HG03039 (cell line): ENCODE measurements around the gene KCNV2.

ENCODE experiments used
- ATAC-seq: cut with Tn5 transposase; IDR thresholded peaks from one replicate; pipeline ENCODE4 v1.9.1; 2021; ENCODE audit warnings: mild to moderate bottlenecking, moderate library complexity; ENCODE audit not compliant: unreplicated experiment

The KCNV2 gene

GRCh38 chr9:2718698-2719033 lies 1.4 kb downstream of the KCNV2 start:
- ATAC-seq = no peak

- no peak for ATAC-seq
These were observed 2.9 kb downstream of the KCNV2 start for GRCh38 chr9:2720179-2720654.

DNA sequence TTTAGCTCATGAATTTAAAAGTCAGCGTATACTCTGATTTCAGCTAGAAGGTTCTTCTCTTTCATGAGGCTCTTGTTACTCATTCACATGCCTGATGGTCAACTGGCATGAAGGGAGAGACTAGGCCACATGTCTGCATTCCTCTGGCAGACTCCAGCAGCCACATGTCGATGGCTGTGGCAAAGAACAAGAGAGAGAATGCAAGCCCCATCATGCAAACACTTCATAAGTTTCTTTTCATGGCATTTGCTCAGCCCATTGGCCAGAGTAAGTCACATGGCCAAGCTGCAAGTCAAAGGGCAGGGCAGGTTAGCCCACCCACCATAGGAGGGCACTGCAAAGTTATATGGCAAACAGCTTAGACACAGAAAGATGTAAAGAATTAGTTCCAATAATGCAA lies 5.4 kb downstream of the KCNV2 start:
- no peak for ATAC-seq

DNA sequence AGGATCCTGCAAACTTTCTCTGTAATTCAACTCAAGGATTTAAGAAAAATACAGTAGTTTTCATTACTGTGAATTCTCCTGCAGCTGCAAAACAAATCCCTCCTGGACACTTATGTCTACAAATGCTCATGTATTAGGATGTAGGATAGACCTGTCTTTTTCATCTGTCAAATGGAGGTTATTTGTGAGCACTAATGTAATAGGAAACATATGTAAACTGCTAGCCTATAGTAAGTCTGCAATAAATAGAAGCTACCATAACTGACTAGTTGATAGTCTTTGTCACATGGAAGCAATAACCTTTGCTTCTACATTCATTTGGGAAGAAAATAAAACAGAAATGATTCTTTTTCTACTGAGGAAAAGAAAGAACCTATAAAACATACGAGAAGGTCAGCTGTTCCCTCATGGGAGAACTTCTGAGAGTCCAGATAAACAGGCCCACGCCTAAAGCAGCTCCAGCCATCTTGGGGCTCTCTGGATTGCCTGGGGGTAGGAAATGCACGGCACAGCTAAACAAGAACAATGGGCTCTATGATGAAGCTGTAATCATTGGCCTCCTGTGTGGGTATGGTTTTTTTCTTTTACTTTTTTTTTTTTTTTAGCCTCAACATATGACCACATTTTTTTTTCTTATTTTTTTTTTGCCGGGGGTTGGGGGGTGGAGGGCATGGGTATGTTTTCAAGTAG lies 6.2 kb downstream of the KCNV2 start:
- no peak for ATAC-seq

- no peak for ATAC-seq
These were observed 7.8 kb downstream of the KCNV2 start for GRCh38 chr9:2725126-2725525.

- ATAC-seq = no peak
These were observed 8.8 kb downstream of the KCNV2 start for GRCh38 chr9:2725898-2726649.

DNA sequence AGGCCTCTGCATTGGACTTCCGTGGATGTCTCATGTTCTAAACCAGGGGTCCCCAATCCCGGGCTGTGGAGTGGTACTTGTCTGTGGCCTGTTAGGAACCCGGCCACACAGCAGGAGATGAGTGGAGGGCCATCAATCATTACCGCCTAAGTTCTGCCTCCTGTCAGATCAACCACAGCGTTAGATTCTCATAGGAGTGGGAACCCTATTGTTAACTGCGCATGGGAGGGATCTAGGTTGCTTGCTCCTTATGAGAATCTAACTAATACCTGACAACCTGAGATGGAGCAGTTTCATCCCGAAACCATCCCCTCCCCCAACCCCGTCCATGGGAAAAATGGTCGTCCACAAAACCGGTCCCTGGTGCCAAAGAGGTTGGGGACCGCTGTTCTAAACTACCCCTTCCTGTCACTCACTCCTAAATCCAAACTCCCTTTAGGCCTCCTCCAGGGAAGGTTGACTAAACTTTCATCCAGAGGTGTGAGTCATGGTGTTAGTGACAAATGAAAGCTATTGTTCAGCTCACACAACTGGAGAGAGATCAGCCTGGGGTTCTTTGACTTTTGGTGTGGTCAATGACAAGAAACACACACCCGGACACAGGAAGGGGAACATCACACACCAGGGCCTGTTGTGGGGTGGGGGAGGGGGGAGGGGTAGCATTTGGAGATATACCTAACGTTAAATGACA lies 9.5 kb downstream of the KCNV2 start:
- no peak for ATAC-seq

DNA sequence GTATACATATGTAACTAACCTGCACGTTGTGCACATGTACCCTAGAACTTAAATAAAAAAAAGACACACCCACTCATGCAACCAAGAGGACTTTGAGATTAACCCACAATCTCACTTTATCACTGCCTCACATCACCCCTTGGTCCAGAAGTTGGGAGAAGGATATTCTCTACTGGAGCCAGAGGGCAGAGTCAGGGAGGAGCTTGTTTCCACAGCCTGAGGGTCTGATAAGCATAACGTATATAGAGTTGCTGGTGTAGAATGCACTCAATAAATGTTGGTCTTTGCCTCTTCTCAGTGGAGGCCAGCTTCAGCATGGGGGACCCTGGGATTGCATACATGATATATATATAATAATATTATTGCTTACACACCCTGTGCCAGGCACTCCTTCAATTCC lies 10.1 kb downstream of the KCNV2 start:
- ATAC-seq = no peak

GRCh38 chr9:2727966-2728613 lies 10.8 kb downstream of the KCNV2 start:
- peak; percentile 75 for ATAC-seq

DNA sequence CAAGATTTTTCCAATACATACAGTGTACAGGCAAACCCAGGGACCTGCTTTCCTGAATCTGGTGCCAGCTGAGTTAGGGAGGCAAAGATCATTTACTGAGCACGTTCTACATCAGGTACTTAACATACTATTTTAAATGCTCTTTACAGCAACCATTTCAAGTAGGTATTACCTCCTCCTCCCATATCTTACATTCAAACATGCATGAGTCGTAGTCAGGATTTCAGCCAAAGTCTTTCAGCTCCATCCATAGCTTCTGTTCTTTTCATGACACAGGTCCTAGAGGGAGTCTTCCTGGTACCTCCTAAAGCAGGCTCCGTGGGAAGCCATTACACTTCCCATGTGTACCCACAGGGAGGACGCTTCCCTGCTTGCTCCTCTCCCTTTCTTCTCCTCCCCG lies 11.7 kb downstream of the KCNV2 start:
- no peak for ATAC-seq

- no peak for ATAC-seq
These were observed 12.4 kb downstream of the KCNV2 start for GRCh38 chr9:2729721-2730120.

DNA sequence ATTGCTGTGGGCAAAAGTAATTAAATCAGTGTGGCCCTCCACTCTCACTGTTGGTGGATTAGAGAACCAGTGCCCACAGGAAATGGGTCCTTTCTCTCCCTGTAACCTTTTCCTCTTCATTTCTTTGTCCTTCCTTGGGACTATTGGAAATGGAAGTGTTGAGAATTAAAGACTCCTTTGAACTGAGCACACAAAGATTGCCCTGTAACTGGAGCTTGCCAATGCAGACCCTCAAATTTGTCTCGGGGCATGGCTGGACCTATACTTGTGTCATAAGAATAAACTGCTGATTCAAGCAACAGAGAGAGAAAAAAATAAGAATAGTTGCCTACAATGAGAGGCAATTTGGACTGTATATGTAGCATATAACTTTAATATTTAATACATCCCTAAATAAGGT lies 13.7 kb downstream of the KCNV2 start:
- ATAC-seq = no peak

GRCh38 chr9:2732492-2732891 lies 15.2 kb downstream of the KCNV2 start:
- ATAC-seq = no peak

DNA sequence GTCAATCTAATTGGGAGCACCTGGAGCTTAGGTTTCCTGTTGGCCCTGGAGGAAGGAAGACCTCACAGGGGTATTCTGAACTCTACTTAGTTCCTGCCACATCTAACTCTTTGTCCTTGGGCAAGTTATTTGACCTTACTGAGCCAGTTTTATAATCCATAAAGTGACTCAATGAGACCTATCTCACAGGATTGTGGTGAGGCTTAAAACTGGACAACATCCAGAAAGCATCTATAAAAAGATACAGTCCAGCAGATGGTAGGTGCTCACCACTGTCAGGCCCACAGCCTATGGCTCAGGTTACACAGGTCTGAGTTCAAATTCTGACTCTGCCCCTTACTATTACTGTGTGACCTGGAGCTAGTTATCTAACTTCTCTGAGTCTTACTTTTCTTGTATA lies 23.3 kb downstream of the KCNV2 start:
- ATAC-seq = no peak

DNA sequence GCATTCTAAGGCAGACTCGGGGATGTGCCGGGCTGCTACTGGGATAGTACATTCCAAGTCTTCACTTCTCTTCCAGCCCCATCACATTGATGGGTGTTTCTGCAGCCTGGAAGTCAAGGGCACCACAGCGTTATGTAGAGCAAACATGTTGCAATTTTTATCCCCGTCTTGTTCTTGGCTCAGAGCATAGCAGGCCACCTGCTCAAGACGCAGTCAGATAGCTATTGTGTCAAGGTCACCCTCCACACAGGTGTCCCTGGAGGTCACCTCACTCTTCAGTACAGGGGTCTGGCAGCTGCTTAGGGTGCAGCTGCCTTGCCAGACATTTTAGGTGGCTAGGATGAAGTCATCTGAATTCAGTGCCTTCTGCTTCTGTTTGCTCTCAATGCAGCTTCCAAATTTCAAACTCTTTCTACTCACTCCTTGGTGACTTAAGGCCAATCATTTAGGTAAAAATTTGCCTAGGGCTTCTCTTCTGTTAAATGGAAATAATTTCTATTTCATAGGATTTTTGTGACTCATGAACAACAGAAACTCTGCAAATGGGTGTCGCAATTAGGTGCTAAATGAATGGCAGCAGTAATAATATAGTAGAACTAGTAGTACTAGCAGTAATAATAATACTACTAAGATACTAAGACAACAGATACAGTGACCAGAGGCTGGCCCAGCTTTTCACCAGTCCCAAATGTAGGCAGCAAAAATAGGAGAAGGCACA lies 24.3 kb downstream of the KCNV2 start:
- no peak for ATAC-seq

DNA sequence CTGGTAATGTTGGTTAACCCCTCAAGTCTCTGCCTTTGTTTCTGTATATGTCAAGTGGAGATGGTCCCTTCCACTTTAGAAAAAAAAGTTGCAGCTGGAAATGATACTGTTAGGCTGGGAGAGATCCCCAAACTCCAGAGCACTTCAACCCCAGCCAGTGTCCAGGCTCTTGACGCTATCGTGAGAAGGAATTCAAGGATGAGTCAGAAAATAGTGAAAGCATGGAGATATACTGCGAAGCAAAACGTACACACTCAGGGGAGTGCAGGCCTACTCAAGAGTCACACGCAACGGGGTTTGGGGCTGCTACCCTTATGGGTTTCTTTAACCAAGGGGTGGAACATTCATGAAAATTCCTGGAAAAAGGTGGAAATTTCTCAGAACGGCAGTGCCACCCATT lies 24.9 kb downstream of the KCNV2 start:
- ATAC-seq = no peak

- no peak for ATAC-seq
These were observed 26.7 kb downstream of the KCNV2 start for GRCh38 chr9:2743937-2744529.

- ATAC-seq = no peak
These were observed 28.5 kb downstream of the KCNV2 start for GRCh38 chr9:2745560-2746380.

GRCh38 chr9:2749485-2749884 lies 32.2 kb downstream of the KCNV2 start:
- no peak for ATAC-seq

DNA sequence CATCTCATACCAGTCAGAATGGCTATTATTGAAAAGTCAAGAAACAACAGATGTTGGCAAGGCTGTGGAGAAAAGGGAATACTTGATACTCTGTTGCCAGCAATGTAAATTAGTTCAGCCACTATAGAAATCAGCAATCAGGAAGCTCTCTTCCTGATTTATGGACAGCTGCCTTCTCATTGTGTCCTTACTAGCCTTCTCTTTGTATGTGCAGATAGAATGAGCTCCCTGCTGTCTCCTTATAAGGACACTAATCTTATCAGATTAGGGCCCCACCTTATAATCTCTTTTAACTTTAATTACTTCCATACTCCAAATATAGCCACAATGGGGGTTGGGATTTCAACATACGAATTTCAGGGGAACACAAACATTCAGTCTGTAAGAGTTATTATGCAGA lies 38.0 kb downstream of the KCNV2 start:
- ATAC-seq = no peak
